GM21786 (cell line): ENCODE measurements around the gene TBPL2.
"Not testable (repeated sequence)": the region's sequence is repeated elsewhere in the genome, so short reads cannot be mapped to it uniquely, and the experiment has no call there.

Source experiments
- ATAC-seq: cut with Tn5 transposase; IDR thresholded peaks from one replicate; pipeline ENCODE4 v1.9.1; 2021; ENCODE audit not compliant: unreplicated experiment

The TBPL2 gene

GRCh38 chr14:55446127-55446736 lies 5.8 kb upstream of the TBPL2 start:
- no peak for ATAC-seq

- no peak for ATAC-seq
Measured at GRCh38 chr14:55441286-55441685, 870 bp upstream of the TBPL2 start.

GRCh38 chr14:55438066-55438683 lies 2.2 kb downstream of the TBPL2 start:
- ATAC-seq, result no peak

GRCh38 chr14:55436931-55437330 lies 3.5 kb downstream of the TBPL2 start:
- ATAC-seq, result no peak

GRCh38 chr14:55436519-55436918 lies 3.9 kb downstream of the TBPL2 start:
- ATAC-seq, result no peak

GRCh38 chr14:55434805-55435174 lies 5.6 kb downstream of the TBPL2 start:
- no peak for ATAC-seq

- ATAC-seq, result no peak
Measured at GRCh38 chr14:55433880-55434804, 6.3 kb downstream of the TBPL2 start.

GRCh38 chr14:55432628-55433027 lies 7.8 kb downstream of the TBPL2 start:
- ATAC-seq, result no peak

GRCh38 chr14:55430024-55430690 lies 10.3 kb downstream of the TBPL2 start:
- no peak for ATAC-seq

GRCh38 chr14:55427439-55427838 lies 13.0 kb downstream of the TBPL2 start:
- no peak for ATAC-seq

- ATAC-seq, result no peak
Measured at GRCh38 chr14:55426891-55427290, 13.5 kb downstream of the TBPL2 start.

- no peak for ATAC-seq
Measured at GRCh38 chr14:55425091-55425490, 15.3 kb downstream of the TBPL2 start.

- ATAC-seq, result no peak
Measured at GRCh38 chr14:55423969-55424368, 16.4 kb downstream of the TBPL2 start.

- ATAC-seq, result not testable (repeated sequence)
Measured at GRCh38 chr14:55422338-55422737, 18.1 kb downstream of the TBPL2 start.

- no peak for ATAC-seq
Measured at GRCh38 chr14:55419663-55420062, 20.8 kb downstream of the TBPL2 start.

- no peak for ATAC-seq
Measured at GRCh38 chr14:55418411-55418810, 22.0 kb downstream of the TBPL2 start.

- ATAC-seq, result no peak
Measured at GRCh38 chr14:55417955-55418354, 22.5 kb downstream of the TBPL2 start.

GRCh38 chr14:55416866-55417265 lies 23.6 kb downstream of the TBPL2 start:
- ATAC-seq, result no peak

- no peak for ATAC-seq
Measured at GRCh38 chr14:55414551-55414950, 25.9 kb downstream of the TBPL2 start.

GRCh38 chr14:55412676-55413075 lies 27.7 kb downstream of the TBPL2 start:
- ATAC-seq, result no peak
